GM10266 (cell line): ENCODE results near the gene LAMC3.

Experiments
- DNase-seq: peaks from one replicate; pipeline ENCODE4 v3.0.0; 2012; ENCODE audit errors: extremely low spot score
- TF ChIP-seq, protein P1 (sequence below): IDR thresholded peaks from 2 replicates; pipeline ENCODE4 v1.5.1; 2012; ENCODE audit warnings: mild to moderate bottlenecking, low read depth; ENCODE audit not compliant: control insufficient read depth, insufficient read depth; ENCODE audit errors: missing control alignments

The LAMC3 gene

DNA sequence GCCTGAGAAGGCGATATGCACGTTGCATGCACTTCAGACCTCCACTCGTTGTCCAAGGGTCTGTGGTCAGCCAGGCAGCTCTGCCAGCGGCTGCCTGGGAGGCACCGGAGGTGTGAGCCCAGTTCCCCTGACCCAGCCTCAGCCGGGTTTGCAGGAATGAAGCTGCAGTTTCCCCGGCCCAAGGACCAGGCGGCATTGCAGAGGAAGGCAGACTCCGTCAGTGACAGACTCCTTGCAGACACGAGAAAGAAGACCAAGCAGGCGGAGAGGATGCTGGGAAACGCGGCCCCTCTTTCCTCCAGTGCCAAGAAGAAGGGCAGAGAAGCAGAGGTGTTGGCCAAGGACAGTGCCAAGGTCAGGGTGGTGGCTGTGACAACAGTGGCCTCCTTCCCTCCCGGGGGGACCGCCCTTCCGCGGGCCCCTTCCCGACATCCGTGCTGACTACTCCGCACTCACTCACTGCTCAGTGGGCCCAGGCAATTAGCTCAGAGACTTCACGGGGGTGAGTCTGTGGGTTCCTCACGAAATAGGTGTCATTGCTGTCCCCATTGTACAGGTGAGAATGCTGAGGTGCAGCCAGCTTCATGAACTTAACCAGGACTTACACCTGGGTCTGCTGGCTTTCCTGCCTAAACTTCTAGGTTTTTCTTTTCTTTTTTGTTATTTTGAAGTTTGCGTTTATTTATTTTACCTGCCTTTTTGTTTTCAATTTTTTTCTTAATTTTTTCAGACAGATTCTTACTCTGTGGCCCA is 76.6 kb downstream of the LAMC3 start:
- TF ChIP-seq, protein P1, sequence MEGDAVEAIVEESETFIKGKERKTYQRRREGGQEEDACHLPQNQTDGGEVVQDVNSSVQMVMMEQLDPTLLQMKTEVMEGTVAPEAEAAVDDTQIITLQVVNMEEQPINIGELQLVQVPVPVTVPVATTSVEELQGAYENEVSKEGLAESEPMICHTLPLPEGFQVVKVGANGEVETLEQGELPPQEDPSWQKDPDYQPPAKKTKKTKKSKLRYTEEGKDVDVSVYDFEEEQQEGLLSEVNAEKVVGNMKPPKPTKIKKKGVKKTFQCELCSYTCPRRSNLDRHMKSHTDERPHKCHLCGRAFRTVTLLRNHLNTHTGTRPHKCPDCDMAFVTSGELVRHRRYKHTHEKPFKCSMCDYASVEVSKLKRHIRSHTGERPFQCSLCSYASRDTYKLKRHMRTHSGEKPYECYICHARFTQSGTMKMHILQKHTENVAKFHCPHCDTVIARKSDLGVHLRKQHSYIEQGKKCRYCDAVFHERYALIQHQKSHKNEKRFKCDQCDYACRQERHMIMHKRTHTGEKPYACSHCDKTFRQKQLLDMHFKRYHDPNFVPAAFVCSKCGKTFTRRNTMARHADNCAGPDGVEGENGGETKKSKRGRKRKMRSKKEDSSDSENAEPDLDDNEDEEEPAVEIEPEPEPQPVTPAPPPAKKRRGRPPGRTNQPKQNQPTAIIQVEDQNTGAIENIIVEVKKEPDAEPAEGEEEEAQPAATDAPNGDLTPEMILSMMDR, result no peak
- DNase-seq, result no peak

DNA sequence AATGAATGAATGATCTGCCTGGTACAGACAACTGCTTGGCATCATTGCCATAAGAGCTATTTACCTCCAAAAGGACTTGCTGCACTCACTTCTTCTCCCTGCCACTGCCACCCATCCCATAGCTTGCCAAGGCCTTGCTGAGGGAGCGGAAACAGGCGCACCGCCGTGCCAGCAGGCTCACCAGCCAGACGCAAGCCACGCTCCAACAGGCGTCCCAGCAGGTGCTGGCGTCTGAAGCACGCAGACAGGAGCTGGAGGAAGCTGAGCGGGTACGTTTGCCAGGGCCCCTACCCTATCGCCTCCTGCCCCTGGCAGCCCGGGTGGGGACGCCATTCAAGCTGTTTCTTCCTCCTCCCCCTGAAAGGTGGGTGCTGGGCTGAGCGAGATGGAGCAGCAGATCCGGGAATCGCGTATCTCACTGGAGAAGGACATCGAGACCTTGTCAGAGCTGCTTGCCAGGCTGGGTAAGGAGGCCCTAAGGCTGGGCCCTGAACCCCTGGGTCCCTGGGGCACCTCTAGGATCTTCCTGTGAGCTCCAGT is 78.5 kb downstream of the LAMC3 start:
- TF ChIP-seq, protein P1, result no peak
- no peak for DNase-seq

DNA sequence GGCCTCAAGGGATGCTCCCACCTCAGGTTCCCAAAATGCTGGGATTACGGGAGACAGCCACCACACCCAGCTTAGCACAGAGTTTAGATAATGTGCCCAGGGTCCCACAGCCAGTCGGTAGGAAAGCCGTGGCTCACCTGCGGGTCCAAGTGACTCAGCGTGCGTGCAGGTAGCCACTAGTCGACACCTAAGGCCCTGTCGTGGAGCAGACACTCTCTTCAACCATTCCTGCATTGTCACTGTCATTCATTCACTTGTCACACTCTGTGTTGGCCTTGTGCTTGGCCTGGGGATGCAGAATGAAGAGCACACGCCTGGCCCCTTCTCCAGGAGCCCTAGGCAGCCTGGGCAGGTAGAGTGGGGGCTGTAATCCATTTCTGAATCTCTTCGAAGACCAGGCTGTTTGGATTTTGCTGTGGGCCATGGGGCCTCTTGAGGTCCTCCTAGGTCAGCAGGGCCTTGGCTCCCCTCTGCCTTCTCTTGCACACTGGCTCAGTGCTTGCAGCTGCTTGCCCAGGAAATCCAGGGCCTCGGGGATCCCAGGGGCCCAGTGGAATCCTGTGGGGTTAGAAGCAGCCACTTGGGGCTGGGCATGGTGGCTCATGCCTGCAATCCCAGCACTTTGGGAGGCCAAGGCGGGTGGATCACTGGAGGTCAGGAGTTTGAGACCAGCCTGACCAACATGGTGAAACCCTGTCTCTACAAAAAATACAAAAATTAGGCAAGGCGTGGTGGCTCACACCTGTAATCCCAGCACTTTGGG is 81.2 kb downstream of the LAMC3 start:
- TF ChIP-seq, protein P1, result no peak
- DNase-seq, result no peak

DNA sequence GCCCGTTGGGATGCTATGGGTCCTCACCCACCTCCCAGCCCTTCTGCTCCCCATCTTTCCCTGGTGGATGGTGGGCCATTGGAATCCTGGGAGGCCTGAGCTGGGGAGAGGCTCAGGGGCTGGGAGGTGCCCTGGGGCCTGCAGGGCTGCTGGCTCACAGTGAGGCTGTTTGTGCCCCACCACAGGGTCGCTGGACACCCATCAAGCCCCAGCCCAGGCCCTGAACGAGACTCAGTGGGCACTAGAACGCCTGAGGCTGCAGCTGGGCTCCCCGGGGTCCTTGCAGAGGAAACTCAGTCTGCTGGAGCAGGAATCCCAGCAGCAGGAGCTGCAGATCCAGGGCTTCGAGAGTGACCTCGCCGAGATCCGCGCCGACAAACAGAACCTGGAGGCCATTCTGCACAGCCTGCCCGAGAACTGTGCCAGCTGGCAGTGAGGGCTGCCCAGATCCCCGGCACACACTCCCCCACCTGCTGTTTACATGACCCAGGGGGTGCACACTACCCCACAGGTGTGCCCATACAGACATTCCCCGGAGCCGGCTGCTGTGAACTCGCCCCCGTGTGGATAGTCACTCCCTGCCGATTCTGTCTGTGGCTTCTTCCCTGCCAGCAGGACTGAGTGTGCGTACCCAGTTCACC is 82.5 kb downstream of the LAMC3 start:
- DNase-seq, result no peak
- TF ChIP-seq, protein P1, result no peak

DNA sequence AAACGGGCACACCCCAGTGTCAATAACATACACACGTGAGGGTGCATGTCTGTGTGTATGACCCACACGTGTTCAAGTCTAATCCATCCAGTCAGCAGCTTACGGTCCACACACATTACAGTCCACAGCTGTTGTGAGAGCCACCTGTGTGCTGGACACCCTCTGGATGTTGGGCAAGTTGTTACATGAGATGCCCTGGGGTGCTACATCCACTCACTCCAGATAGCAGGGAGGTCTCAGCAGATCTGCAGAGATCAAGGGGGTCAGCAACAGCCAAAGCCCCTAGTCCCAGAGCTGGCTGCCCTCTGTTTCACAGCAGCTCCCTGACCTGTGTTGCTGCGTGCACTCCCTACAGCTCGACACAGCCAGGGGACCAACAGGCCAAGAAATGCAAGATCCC is 83.1 kb downstream of the LAMC3 start:
- TF ChIP-seq, protein P1, result no peak
- DNase-seq, result no peak

DNA sequence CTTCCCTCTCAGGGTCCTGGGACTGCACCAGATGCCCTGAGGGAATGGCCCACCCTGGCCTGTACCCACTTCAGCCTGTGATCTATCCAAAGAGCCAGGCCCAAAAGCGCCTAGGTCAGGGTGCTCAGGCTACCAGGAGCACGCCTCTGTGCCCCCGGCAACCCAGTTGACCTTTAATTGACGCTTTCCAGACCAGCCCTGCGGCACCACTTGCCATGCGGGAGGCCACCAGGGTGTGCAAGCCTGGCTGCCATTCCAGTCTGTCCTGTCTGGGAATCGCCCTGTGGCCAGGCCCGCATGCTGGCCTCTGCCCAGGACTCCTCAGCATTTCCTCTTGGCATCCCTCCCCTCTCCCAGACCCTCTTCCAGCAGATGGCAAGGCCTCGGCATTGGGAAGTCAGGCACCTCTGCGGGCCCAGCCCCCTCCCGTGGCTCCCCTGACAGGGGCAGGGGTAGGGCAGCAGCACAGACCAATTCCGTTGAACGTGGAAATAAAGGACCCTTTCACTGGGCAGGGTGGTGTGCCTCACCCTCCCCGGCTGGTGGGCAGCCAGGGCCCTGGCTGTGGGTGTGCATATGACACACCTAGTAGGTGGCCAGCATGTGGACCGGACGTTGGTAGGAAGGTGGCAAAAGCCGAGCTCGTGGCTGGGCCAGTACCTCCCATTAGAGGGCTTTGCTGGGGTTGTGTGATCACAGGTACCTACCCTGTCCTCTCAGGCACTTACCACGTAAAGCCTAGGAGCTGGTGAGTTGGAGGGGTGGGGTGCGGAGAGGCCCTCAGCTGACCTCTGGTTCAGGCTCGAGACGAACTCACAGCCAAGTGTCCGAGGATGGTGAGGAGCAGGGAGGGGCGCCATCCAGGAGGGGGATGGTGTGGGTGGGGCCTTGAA is 83.8 kb downstream of the LAMC3 start:
- TF ChIP-seq, protein P1, result no peak
- DNase-seq, result no peak
